Activated T-helper 1 cell treated with Interleukin-2 at 50 U/mL for 16 hours (primary cell): ENCODE data around the gene CDHR5.

Source experiments
- DNase-seq: peaks from one replicate; pipeline ENCODE4 v3.0.0-alpha.2; 2020; ENCODE audit warnings: low read depth

CDHR5 gene

GRCh38 chr11:610146-610801 lies 14.5 kb downstream of the CDHR5 start:
- DNase-seq: no peak

GRCh38 chr11:609341-609811 lies 15.4 kb downstream of the CDHR5 start:
- DNase-seq: no peak

- no peak for DNase-seq
These were observed 15.9 kb downstream of the CDHR5 start for GRCh38 chr11:608791-609251.

GRCh38 chr11:607971-608659 lies 16.6 kb downstream of the CDHR5 start:
- no peak for DNase-seq

- DNase-seq: no peak
These were observed 17.6 kb downstream of the CDHR5 start for GRCh38 chr11:607020-607780.

GRCh38 chr11:606245-606644 lies 18.5 kb downstream of the CDHR5 start:
- DNase-seq: no peak

- no peak for DNase-seq
These were observed 19.2 kb downstream of the CDHR5 start for GRCh38 chr11:605286-606129.

- DNase-seq: no peak
These were observed 21.6 kb downstream of the CDHR5 start for GRCh38 chr11:603154-603553.

GRCh38 chr11:601573-602245 lies 23.0 kb downstream of the CDHR5 start:
- no peak for DNase-seq

- DNase-seq: no peak
These were observed 26.6 kb downstream of the CDHR5 start for GRCh38 chr11:598005-598680.

- DNase-seq: no peak
These were observed 27.5 kb downstream of the CDHR5 start for GRCh38 chr11:597166-597725.

- DNase-seq: no peak
These were observed 28.4 kb downstream of the CDHR5 start for GRCh38 chr11:596374-596773.

GRCh38 chr11:595400-595799 lies 29.4 kb downstream of the CDHR5 start:
- no peak for DNase-seq

- DNase-seq: no peak
These were observed 31.4 kb downstream of the CDHR5 start for GRCh38 chr11:593347-593746.

- DNase-seq: no peak
These were observed 31.8 kb downstream of the CDHR5 start for GRCh38 chr11:592918-593317.

GRCh38 chr11:592501-592900 lies 32.3 kb downstream of the CDHR5 start:
- DNase-seq: no peak

GRCh38 chr11:590997-591396 lies 33.8 kb downstream of the CDHR5 start:
- no peak for DNase-seq

GRCh38 chr11:589798-590197 lies 35.0 kb downstream of the CDHR5 start:
- no peak for DNase-seq

- peak; percentile 51 for DNase-seq
These were observed 36.8 kb downstream of the CDHR5 start for GRCh38 chr11:587978-588380.

GRCh38 chr11:587546-587945 lies 37.2 kb downstream of the CDHR5 start:
- DNase-seq: no peak
